ENCODE measurements around the gene SERGEF.

Gene SERGEF

GRCh38 chr11:17958446-17958845, 54.4 kb downstream of the SERGEF start:
- Histone ChIP-seq H3K9ac (ENCODE audit: low read length in 5 of 5) (no peak overlapping the region), H3K27ac (ENCODE audit: low read depth, low read length) (no peak overlapping the region), H3K27me3 (ENCODE audit: control insufficient read depth in 5 of 5, insufficient read depth in 4 of 5, low read length in 5 of 5) (no peaks in the 10 kb centered on the region), H3K4me1 (ENCODE audit: control insufficient read depth in 5 of 5, insufficient read depth in 5 of 5, low read length in 5 of 5) (no peaks in the 10 kb centered on the region), H3K4me3 (ENCODE audit: low read depth in 1 of 5, low read length in 5 of 5) (no peak overlapping the region), H3K9me3 (ENCODE audit: control insufficient read depth in 5 of 5, low read length in 5 of 5) (no peaks in the 10 kb centered on the region), H3K36me3 (ENCODE audit: control insufficient read depth in 5 of 5, insufficient read depth in 5 of 5, low read length in 5 of 5) (peaks cover 32 to 62% (median 39%) of the 10 kb centered on the region in 5 donors)

GRCh38 chr11:17954395-17955252, 58.2 kb downstream of the SERGEF start:
- H3K9ac ChIP-seq (ENCODE audit: low read length in 5 of 5), result no peak overlapping the region
- H3K9me3 ChIP-seq (ENCODE audit: control insufficient read depth in 5 of 5, low read length in 5 of 5), result no peaks in the 10 kb centered on the region
- H3K27me3 ChIP-seq (ENCODE audit: control insufficient read depth in 5 of 5, insufficient read depth in 4 of 5, low read length in 5 of 5), result no peaks in the 10 kb centered on the region
- H3K4me3 ChIP-seq (ENCODE audit: low read depth in 1 of 5, low read length in 5 of 5), result no peak overlapping the region
- H3K27ac ChIP-seq (ENCODE audit: low read depth, low read length), result no peak overlapping the region
- peaks cover 29 to 70% (median 45%) of the 10 kb centered on the region in 5 donors for H3K36me3 ChIP-seq (ENCODE audit: control insufficient read depth in 5 of 5, insufficient read depth in 5 of 5, low read length in 5 of 5)
- no peaks in the 10 kb centered on the region for H3K4me1 ChIP-seq (ENCODE audit: control insufficient read depth in 5 of 5, insufficient read depth in 5 of 5, low read length in 5 of 5)

GRCh38 chr11:17952487-17952886, 60.4 kb downstream of the SERGEF start:
- no peak overlapping the region for H3K27ac ChIP-seq (ENCODE audit: low read depth, low read length)
- no peak overlapping the region for H3K9ac ChIP-seq (ENCODE audit: low read length in 5 of 5)
- H3K9me3 ChIP-seq (ENCODE audit: control insufficient read depth in 5 of 5, low read length in 5 of 5), result no peaks in the 10 kb centered on the region
- H3K36me3 ChIP-seq (ENCODE audit: control insufficient read depth in 5 of 5, insufficient read depth in 5 of 5, low read length in 5 of 5), result peaks cover 24 to 71% (median 44%) of the 10 kb centered on the region in 5 donors
- H3K4me3 ChIP-seq (ENCODE audit: low read depth in 1 of 5, low read length in 5 of 5), result no peak overlapping the region
- H3K4me1 ChIP-seq (ENCODE audit: control insufficient read depth in 5 of 5, insufficient read depth in 5 of 5, low read length in 5 of 5), result no peaks in the 10 kb centered on the region
- H3K27me3 ChIP-seq (ENCODE audit: control insufficient read depth in 5 of 5, insufficient read depth in 4 of 5, low read length in 5 of 5), result no peaks in the 10 kb centered on the region

- no peaks in the 10 kb centered on the region for H3K27me3 ChIP-seq (ENCODE audit: control insufficient read depth in 5 of 5, insufficient read depth in 4 of 5, low read length in 5 of 5)
- H3K4me3 ChIP-seq (ENCODE audit: low read depth in 1 of 5, low read length in 5 of 5), result no peak overlapping the region
- no peak overlapping the region for H3K9ac ChIP-seq (ENCODE audit: low read length in 5 of 5)
- no peak overlapping the region for H3K27ac ChIP-seq (ENCODE audit: low read depth, low read length)
- H3K36me3 ChIP-seq (ENCODE audit: control insufficient read depth in 5 of 5, insufficient read depth in 5 of 5, low read length in 5 of 5), result peaks cover 21 to 74% (median 42%) of the 10 kb centered on the region in 5 donors
- no peaks in the 10 kb centered on the region for H3K4me1 ChIP-seq (ENCODE audit: control insufficient read depth in 5 of 5, insufficient read depth in 5 of 5, low read length in 5 of 5)
- no peaks in the 10 kb centered on the region for H3K9me3 ChIP-seq (ENCODE audit: control insufficient read depth in 5 of 5, low read length in 5 of 5)
These were observed 61.0 kb downstream of the SERGEF start for GRCh38 chr11:17951685-17952388.

GRCh38 chr11:17950644-17951043, 62.2 kb downstream of the SERGEF start:
- H3K9me3 ChIP-seq (ENCODE audit: control insufficient read depth in 5 of 5, low read length in 5 of 5), result no peaks in the 10 kb centered on the region
- H3K36me3 ChIP-seq (ENCODE audit: control insufficient read depth in 5 of 5, insufficient read depth in 5 of 5, low read length in 5 of 5), result peaks cover 13 to 74% (median 33%) of the 10 kb centered on the region in 5 donors
- no peak overlapping the region for H3K27ac ChIP-seq (ENCODE audit: low read depth, low read length)
- no peaks in the 10 kb centered on the region for H3K27me3 ChIP-seq (ENCODE audit: control insufficient read depth in 5 of 5, insufficient read depth in 4 of 5, low read length in 5 of 5)
- H3K9ac ChIP-seq (ENCODE audit: low read length in 5 of 5), result no peak overlapping the region
- no peaks in the 10 kb centered on the region for H3K4me1 ChIP-seq (ENCODE audit: control insufficient read depth in 5 of 5, insufficient read depth in 5 of 5, low read length in 5 of 5)
- H3K4me3 ChIP-seq (ENCODE audit: low read depth in 1 of 5, low read length in 5 of 5), result no peak overlapping the region

- no peak overlapping the region for H3K27ac ChIP-seq (ENCODE audit: low read depth, low read length)
- peaks cover 0 to 5% (median 0%) of the 10 kb centered on the region in 5 donors for H3K9me3 ChIP-seq (ENCODE audit: control insufficient read depth in 5 of 5, low read length in 5 of 5)
- no peak overlapping the region for H3K9ac ChIP-seq (ENCODE audit: low read length in 5 of 5)
- no peak overlapping the region for H3K4me3 ChIP-seq (ENCODE audit: low read depth in 1 of 5, low read length in 5 of 5)
- H3K27me3 ChIP-seq (ENCODE audit: control insufficient read depth in 5 of 5, insufficient read depth in 4 of 5, low read length in 5 of 5), result no peaks in the 10 kb centered on the region
- peaks cover 11 to 52% (median 15%) of the 10 kb centered on the region in 5 donors for H3K36me3 ChIP-seq (ENCODE audit: control insufficient read depth in 5 of 5, insufficient read depth in 5 of 5, low read length in 5 of 5)
- H3K4me1 ChIP-seq (ENCODE audit: control insufficient read depth in 5 of 5, insufficient read depth in 5 of 5, low read length in 5 of 5), result no peaks in the 10 kb centered on the region
These were observed 64.6 kb downstream of the SERGEF start for GRCh38 chr11:17948296-17948695.

- Histone ChIP-seq H3K4me1 (ENCODE audit: control insufficient read depth in 5 of 5, insufficient read depth in 5 of 5, low read length in 5 of 5) (no peaks in the 10 kb centered on the region), H3K9me3 (ENCODE audit: control insufficient read depth in 5 of 5, low read length in 5 of 5) (peaks cover 0 to 6% (median 0%) of the 10 kb centered on the region in 5 donors), H3K27ac (ENCODE audit: low read depth, low read length) (no peak overlapping the region), H3K36me3 (ENCODE audit: control insufficient read depth in 5 of 5, insufficient read depth in 5 of 5, low read length in 5 of 5) (peaks cover 0 to 11% (median 0%) of the 10 kb centered on the region in 5 donors), H3K27me3 (ENCODE audit: control insufficient read depth in 5 of 5, insufficient read depth in 4 of 5, low read length in 5 of 5) (no peaks in the 10 kb centered on the region), H3K9ac (ENCODE audit: low read length in 5 of 5) (no peak overlapping the region), H3K4me3 (ENCODE audit: low read depth in 1 of 5, low read length in 5 of 5) (no peak overlapping the region)
These were observed 73.3 kb downstream of the SERGEF start for GRCh38 chr11:17939542-17939941.

- Histone ChIP-seq H3K9ac (ENCODE audit: low read length in 5 of 5) (no peak overlapping the region), H3K4me3 (ENCODE audit: low read depth in 1 of 5, low read length in 5 of 5) (no peak overlapping the region)
These were observed 76.1 kb downstream of the SERGEF start for GRCh38 chr11:17936790-17937189.

GRCh38 chr11:17934194-17934593, 78.7 kb downstream of the SERGEF start:
- Histone ChIP-seq H3K27ac (ENCODE audit: low read depth, low read length) (no peak overlapping the region), H3K36me3 (ENCODE audit: control insufficient read depth in 5 of 5, insufficient read depth in 5 of 5, low read length in 5 of 5) (peaks cover 0 to 5% (median 0%) of the 10 kb centered on the region in 5 donors), H3K9me3 (ENCODE audit: control insufficient read depth in 5 of 5, low read length in 5 of 5) (no peaks in the 10 kb centered on the region), H3K4me1 (ENCODE audit: control insufficient read depth in 5 of 5, insufficient read depth in 5 of 5, low read length in 5 of 5) (no peaks in the 10 kb centered on the region), H3K4me3 (ENCODE audit: low read depth in 1 of 5, low read length in 5 of 5) (no peak overlapping the region), H3K9ac (ENCODE audit: low read length in 5 of 5) (no peak overlapping the region), H3K27me3 (ENCODE audit: control insufficient read depth in 5 of 5, insufficient read depth in 4 of 5, low read length in 5 of 5) (no peaks in the 10 kb centered on the region)

More at GRCh38 chr11:17936790-17937189, 76.1 kb downstream of the SERGEF start:
- peaks cover 0 to 8% (median 0%) of the 10 kb centered on the region in 5 donors for H3K36me3 ChIP-seq (ENCODE audit: control insufficient read depth in 5 of 5, insufficient read depth in 5 of 5, low read length in 5 of 5)
- H3K9me3 ChIP-seq (ENCODE audit: control insufficient read depth in 5 of 5, low read length in 5 of 5), result no peaks in the 10 kb centered on the region
- H3K27ac ChIP-seq (ENCODE audit: low read depth, low read length), result no peak overlapping the region
- no peaks in the 10 kb centered on the region for H3K4me1 ChIP-seq (ENCODE audit: control insufficient read depth in 5 of 5, insufficient read depth in 5 of 5, low read length in 5 of 5)
- no peaks in the 10 kb centered on the region for H3K27me3 ChIP-seq (ENCODE audit: control insufficient read depth in 5 of 5, insufficient read depth in 4 of 5, low read length in 5 of 5)

- H3K4me3 ChIP-seq (ENCODE audit: low read depth in 1 of 5, low read length in 5 of 5), result no peak overlapping the region
- H3K4me1 ChIP-seq (ENCODE audit: control insufficient read depth in 5 of 5, insufficient read depth in 5 of 5, low read length in 5 of 5), result no peaks in the 10 kb centered on the region
- no peaks in the 10 kb centered on the region for H3K9me3 ChIP-seq (ENCODE audit: control insufficient read depth in 5 of 5, low read length in 5 of 5)
- H3K27ac ChIP-seq (ENCODE audit: low read depth, low read length), result no peak overlapping the region
- no peak overlapping the region for H3K9ac ChIP-seq (ENCODE audit: low read length in 5 of 5)
- H3K36me3 ChIP-seq (ENCODE audit: control insufficient read depth in 5 of 5, insufficient read depth in 5 of 5, low read length in 5 of 5), result peaks cover 0 to under 1% (median 0%) of the 10 kb centered on the region in 5 donors
- H3K27me3 ChIP-seq (ENCODE audit: control insufficient read depth in 5 of 5, insufficient read depth in 4 of 5, low read length in 5 of 5), result no peaks in the 10 kb centered on the region
These were observed 79.1 kb downstream of the SERGEF start for GRCh38 chr11:17933708-17934107.

Measured in subcutaneous abdominal adipose tissue (tissue), 5 donors.